ACHN (cell line): ENCODE results near the gene ZBTB7B.
"Not testable (repeated sequence)": the region's sequence is repeated elsewhere in the genome, so short reads cannot be mapped to it uniquely, and the experiment has no call there.

Experiments
- DNase-seq: peaks from one replicate; pipeline ENCODE4 v3.0.0-alpha.2; 2015
- in situ Hi-C: cut with HindIII; loops from 2 replicates; pipeline ENCODE4 v1.10.0; 2017; ENCODE audit warnings: low sequenced_read_pairs, low pct_ligation_motif_present, low pct_unique_long_range_greater_than_20kb

The ZBTB7B gene

GRCh38 chr1:154966111-154966510, 36.5 kb upstream of the ZBTB7B start:
- in situ Hi-C loops: no loop called here
- DNase-seq: no peak

- in situ Hi-C loops: no loop called here
Observed at GRCh38 chr1:154967331-154967950, 35.2 kb upstream of the ZBTB7B start.

GRCh38 chr1:154968731-154969130, 33.9 kb upstream of the ZBTB7B start:
- DNase-seq: no peak
- in situ Hi-C loops: no loop called here

More at GRCh38 chr1:154967331-154967950, 35.2 kb upstream of the ZBTB7B start:
- DNase-seq: no peak

- no peak for DNase-seq
- in situ Hi-C loops: no loop called here
Observed at GRCh38 chr1:154969246-154969645, 33.4 kb upstream of the ZBTB7B start.

- no peak for DNase-seq
- in situ Hi-C loops: no loop called here
Observed at GRCh38 chr1:154969860-154970452, 32.6 kb upstream of the ZBTB7B start.

GRCh38 chr1:154970631-154971340, 31.8 kb upstream of the ZBTB7B start, which contains the start of gene SHC1:
Gene SHC1 (minus strand): TSS chr1:154970747. CDS start chr1:154970526, 221 bp downstream.
- in situ Hi-C loops: no loop called here
- DNase-seq: peak; percentile 97

- in situ Hi-C loops: no loop called here
- no peak for DNase-seq
Observed at GRCh38 chr1:154971341-154971998, 31.1 kb upstream of the ZBTB7B start.

GRCh38 chr1:154972213-154972516, 30.4 kb upstream of the ZBTB7B start:
- DNase-seq: no peak
- in situ Hi-C loops: no loop called here

GRCh38 chr1:154972517-154973343, 29.9 kb upstream of the ZBTB7B start:
- in situ Hi-C loops: no loop called here
- peak; percentile 99 for DNase-seq

GRCh38 chr1:154973344-154974101, 29.1 kb upstream of the ZBTB7B start:
- in situ Hi-C loops: no loop called here
- DNase-seq: peak; percentile 99

GRCh38 chr1:154974102-154974807, 28.3 kb upstream of the ZBTB7B start, which contains the start of gene CKS1B:
Gene CKS1B (plus strand): TSS chr1:154974681. CDS start chr1:154974746, 65 bp downstream.
- peak; percentile 100 for DNase-seq
- in situ Hi-C loops: no loop called here

- DNase-seq: peak; percentile 97
- in situ Hi-C loops: no loop called here
Observed at GRCh38 chr1:154974808-154975408, 27.7 kb upstream of the ZBTB7B start.

- DNase-seq: peak; percentile 75
- in situ Hi-C loops: no loop called here
Observed at GRCh38 chr1:154975409-154976059, 27.1 kb upstream of the ZBTB7B start.

- not testable (repeated sequence) for DNase-seq
Observed at GRCh38 chr1:154977762-154978161, 24.8 kb upstream of the ZBTB7B start.

GRCh38 chr1:154978360-154978759, 24.2 kb upstream of the ZBTB7B start:
- in situ Hi-C loops: no loop called here
- no peak for DNase-seq

More at GRCh38 chr1:154977762-154978161, 24.8 kb upstream of the ZBTB7B start:
- in situ Hi-C loops: not testable (repeated sequence)

- in situ Hi-C loops: no loop called here
- DNase-seq: no peak
Observed at GRCh38 chr1:154982341-154982740, 20.3 kb upstream of the ZBTB7B start.
